T-helper 2 cell treated with Interferon-gamma antibody and Interleukin-4, amounts not matched to agents 100 ng/mL and 5 ng/mL, for 36 hours (primary cell): ENCODE data around the gene LRBA. TPM values are rescaled to one million over a fixed set of nuclear protein-coding genes. Genes with fewer than 3 reads are reported as not detected.

Source experiments
- intact Hi-C: fragments of 100-400 bp; cut with micrococcal nuclease; formaldehyde crosslinking; loops from one replicate; pipeline ENCODE4 v1.15.1; 2023
- total RNA-seq: library from RNA; stranded (reverse); gene quantifications from 2 replicates; pipeline ENCODE4 v1.2.3, GENCODE V29; 2022

The LRBA gene
- total RNA-seq, 1 donor from 2014 or later = 42.4 TPM

DNA sequence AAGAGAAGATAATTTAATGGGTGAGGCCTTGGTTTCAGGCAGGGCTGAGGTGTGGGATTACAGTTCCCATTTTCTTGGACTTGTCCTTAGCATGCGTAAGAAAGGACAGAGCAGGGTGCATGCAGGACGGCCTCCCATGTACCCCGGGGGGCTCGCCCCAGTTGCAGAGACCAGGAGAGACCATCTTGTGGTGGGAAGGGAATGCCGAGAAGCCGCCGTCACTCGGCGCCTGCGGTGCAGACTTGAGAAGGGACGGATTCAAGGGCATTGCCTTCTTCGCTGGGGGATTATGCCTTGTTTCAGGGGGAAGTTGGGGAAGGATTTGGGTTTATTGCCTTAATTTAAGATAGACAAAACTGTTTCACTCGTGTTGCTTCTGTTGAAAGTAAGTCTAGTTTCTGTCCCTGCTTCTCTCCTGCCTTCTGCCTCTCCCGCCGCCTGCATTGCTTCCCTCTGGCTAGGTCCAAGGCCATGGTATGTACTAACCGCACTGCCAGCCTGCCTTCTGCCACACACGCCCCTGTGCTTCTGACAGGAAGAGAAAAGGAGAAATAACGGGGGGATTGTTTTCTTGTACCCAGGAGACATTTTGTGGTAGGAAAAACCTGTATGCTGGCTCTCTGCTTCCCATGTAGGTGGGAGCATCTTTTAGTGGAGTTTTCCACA, 761.0 kb downstream of the LRBA start:
- intact Hi-C loops = no loop called here

DNA sequence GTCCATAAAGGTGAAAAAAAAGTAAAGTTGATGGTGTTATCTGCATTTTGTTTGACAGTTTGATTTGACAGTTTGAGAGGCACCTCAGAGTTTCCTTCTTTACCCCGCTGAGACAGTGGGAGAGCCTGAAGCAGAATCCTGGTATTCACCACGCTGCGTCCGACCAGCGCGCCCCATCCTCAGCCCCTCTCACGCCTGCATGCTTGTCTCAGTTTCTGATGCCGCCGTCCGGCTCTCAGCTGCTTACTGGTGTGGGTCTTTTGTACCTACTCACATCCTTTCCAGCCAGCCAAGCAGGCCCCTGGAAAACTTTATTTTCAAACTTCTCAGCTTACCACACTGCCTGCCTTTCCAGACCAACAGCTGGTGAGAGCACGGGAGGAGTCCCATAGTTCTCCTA, 761.7 kb downstream of the LRBA start:
- intact Hi-C loops = no loop called here

DNA sequence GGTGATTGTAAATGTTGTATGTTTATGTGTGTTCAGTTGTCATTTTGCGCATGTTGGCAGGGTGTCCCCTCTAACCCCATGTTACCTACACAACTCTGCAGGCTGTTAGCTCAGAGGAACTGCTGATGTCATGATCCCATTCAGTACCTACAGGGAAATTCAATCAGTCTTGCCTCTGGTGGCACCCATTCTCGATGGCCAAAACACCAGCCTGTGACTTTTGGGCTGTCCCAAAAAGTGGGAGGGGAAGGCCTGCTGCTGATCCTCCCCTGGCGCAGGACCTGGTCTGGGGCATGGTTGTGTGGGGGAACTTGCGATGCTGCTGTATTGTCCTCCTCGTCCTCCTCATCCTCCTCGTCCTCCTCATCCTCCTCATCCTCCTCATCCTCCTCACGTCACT, 762.3 kb downstream of the LRBA start:
- intact Hi-C loops = no loop called here

DNA sequence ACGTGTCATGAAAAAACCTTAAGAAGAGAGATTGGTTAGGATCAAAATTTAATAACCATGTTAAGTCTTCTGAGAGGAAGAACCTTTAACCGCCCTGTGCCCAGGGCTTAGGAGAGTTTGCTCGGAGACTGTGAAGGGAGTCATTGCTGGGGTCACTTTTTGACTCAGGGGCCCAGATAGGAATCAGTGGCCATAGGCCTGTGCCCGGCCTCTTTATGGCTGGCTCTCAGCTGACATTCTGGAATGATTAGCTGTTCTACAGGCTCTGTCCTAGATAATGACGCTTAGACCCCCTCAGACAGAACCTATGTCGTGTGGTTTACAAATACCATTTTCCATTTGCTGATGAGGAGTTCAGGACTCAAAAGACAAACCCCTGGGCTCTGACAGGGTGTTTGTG, 762.8 kb downstream of the LRBA start:
- intact Hi-C loops = no loop called here

DNA sequence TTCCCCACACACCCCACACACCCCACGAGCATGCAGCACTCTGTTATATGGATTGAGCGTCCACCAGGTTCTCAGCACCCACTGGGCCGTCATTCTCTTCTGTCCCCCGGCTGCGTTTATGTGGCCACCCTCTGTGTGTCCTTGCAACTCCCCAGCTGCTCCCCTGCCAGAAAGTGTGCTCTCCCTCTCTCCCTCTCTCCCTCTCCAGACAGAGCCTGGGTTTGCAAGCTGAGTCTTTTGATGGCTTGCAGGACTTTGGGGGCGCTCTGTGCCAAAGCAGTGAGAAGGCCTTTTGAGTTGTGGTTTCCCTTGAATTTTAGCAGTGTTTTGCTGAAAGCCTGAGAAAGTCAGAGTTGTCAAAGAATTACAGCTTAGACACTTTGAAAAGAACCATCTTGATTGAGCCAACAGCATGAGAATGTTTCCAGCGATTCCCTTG, 763.3 kb downstream of the LRBA start:
- intact Hi-C loops = no loop called here

DNA sequence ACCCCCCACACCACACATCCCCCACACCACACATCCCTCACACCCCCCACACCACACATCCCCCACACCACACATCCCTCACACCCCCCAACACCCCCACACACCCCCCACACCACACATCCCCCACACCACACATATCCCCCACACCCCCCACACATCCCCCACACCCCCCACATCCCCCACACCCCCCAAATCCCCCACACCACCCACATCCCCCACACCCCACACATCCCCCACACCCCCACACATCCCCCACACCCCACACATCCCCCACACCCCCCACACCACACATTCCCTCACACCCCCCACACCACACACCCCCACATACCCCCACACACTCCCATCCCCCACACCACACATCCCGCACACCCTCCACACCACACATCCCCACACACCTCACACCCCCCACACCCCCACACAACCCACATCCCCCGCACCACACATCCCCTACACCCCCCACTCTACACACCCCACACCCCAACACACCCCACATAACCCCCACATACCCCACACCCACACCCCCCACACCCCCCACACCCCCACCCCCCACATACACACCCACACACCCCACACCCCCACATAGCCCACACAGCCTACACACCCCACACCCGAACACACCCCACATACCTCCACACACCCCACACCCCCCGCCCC, 764.0 kb downstream of the LRBA start:
- intact Hi-C loops = no loop called here

DNA sequence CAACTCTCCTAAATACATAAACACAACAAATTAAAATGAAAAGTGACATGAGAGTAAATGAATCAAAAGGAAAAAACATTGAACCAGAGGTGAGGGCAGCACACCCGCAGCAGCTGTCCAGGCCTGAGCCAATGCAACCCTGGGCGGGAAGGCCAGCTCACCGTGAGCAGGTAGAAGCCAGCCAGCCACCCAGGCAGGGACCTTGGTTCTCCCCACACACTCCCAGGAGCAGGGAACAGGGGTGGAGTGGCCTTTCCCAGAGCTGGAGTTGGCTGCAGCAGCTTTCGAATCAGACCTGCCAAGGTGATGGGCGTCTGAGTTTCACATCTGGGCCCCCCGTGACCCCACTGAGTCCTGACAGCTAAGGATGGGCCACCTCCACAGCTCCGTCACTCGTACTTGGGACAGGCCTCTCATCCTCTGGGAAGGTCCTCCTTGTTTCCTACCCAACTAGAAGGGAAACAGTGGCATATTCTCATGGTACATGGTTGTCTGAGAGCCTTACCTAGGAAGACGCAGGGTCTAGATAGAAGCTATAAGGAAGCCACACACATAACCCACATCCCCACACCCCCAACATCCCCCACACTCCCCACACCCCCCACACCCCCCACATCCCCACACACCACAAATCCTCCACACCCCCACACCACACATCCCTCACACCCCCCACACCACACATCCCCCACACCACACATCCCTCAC, 764.6 kb downstream of the LRBA start:
- intact Hi-C loops = no loop called here

DNA sequence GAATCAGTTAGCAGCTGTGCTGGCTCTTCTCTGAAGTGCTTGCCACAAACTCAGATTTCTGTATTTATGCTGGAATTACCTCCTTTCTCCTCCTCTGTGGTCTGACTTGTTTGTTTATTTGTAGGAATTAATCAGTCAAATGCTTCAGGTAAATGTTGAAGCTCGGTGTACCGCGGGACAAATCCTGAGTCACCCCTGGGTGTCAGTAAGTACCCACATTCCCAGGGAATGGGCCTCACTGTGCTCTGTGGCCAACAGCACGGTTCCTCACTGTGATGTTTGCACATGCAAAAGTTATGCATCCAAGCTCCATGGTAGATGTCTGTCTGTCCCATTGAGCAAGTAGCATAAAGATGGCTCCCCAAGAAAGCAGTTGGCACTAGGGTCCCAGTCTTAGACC, 766.9 kb downstream of the LRBA start:
- intact Hi-C loops = no loop called here

DNA sequence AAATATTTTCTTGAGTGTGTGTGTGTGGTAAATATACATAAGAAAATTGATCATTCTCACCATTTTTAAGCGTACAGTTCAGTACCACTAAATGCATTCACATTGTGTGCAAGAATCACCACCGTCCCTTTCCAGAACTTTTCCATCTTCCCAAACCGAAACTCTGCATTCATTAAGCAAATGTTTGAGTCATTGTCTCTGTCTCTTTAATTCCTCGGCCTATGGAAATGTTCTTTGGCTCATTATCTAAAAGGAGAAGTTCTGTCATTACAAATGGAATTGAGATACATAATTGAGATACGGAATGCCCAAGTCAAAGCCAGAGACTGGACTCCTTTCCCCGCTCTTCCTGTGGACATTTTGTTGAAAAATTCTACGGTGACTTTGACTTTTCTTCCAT, 767.9 kb downstream of the LRBA start:
- intact Hi-C loops = no loop called here

DNA sequence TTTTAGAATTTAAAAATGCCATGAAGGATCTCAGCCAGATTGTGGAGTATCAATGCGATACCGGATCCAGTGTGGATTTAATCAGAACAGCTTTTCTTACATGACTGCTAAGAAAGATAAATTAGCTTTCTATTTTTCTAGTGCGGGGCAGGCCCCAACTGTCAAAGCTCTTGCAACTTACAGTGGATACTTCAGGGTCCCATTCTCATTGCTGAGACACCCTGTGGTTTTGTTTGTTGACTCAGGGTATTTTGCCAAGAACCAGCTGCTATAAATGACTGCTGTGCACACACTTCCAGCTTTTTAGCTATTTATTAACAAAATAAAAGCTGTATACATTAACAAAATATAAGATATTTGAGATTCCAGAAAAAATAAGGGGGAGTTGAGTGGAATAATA, 770.5 kb downstream of the LRBA start:
- intact Hi-C loops = loop anchor here (5.0 kb wide), 1 partner anchor 623 kb away; no protein-coding TSS in a partner anchor

DNA sequence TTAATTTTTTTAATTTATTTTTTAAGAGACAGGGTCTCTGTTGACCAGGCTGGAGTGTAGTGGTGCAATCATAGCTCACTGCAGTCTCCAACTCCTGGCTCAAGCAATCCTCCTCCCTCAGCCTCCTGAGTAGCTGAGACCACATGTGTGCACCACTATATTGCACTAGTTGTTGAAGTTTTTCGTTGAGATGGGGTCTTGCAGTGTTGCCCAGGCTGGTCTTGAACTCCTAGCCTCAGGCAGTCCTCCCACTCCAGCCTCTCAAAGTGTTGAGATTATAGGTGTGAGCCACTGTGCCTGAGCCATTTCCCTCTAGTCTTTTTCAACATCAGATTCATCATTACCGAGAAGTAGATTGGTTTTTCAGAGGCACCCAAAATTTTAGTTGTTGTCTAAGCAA, 771.2 kb downstream of the LRBA start:
- intact Hi-C loops = loop anchor here (1.0 to 5.0 kb wide), 2 partner anchors 263 to 623 kb away; no protein-coding TSS in a partner anchor

DNA sequence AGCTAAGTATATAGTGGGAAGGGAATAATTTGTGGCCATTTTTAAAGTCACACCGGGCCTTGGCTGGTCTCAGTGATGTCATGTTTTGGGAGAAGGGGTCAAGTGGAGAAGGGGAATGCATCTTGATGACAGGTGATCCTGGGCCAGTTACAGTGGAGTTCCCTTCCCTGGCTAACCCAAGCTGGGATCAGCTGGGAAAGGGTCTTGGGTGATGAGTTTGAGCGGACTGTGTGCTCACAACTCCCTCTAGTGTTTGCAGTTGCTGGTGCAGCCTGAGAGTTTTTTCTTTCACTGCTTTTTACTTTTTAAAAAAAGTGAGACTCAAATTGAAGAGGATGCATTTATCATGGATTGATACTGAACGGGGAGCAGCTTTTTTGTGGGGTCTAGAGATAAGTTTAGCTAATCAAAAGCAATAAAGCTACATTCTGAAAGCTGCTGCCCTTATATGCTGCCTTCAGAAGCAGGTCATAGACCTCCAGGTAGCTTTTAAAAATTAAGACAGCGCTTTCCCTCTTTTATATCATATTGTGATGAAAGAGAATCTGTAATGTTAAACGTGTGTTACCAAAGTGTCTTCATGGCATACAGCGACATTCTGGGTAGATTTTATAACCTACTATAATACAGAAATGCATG, 772.1 kb downstream of the LRBA start:
- intact Hi-C loops = loop anchor here (1.0 to 5.0 kb wide), 2 partner anchors 262 to 624 kb away; no protein-coding TSS in a partner anchor

DNA sequence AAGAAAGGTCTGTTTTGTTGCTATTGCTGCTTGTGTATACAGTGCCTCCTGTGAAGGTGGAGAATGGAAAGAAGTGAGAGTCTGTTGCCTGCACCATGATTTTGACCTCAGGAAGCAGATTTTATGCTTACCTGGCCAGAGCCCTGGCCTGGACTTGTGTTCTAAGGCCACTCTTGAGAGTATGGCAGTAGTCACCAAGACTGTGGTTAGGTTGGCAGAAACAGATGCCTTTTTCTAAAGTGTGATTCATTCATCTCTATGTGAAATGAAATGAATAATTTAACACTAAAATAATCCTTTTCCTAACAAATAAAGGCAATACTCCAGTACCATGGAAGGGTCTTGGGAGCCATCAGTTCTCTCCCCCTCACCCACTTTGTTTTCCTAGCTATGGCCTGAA, 775.1 kb downstream of the LRBA start:
- intact Hi-C loops = loop anchor here (5.0 kb wide), 1 partner anchor 627 kb away; no protein-coding TSS in a partner anchor

DNA sequence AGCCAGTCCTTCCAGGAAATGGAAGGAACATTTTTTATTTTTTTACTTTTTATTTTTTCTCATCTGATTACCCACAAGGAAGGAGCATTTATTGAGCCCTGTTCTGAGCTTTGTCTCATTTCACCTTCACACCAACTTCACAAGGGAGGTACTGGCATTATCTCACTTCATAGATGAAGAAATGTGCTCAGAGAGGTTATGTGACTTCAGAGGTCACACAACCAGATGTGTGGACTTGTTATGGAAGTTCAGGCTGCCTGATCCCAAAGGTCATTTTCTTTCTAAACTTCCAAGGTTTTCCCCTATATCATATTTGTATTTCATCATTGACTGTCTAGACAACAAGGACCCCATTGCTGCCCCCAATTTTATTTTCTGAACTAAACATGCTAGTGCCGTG, 776.5 kb downstream of the LRBA start:
- intact Hi-C loops = no loop called here

DNA sequence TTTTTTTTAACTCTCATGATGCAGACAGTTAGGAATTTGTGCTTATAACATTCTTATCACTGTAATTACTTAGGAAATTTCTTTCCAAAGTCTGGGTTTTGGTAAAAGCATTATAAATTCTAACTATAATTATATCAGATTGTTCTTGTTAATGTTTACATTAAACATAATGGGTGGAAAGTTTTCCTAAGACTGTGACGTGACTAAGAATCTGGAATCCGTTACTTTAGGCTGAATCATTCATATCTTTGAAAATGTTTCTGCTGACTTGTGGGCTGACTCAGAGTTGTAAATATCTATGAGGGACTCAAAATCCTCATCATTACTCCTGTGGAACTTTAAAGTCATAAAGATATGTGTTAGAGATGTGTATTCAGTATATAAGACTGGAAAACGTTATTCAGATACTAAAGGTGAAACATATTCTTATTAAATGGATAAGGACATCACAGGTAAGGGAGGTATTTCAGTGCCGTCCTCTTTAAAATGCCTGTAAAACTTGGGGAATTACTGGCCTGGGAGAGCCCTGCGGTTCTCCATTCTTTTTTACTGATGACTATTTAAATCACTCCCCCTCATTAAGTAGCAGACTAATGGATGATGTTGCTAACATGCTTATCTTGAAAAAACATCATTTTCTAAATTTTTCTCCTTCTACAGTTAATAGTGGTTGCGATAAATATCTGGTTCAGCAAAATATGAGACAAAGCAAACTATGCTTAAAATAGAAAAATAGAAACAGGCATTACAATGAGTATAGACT, 777.8 kb downstream of the LRBA start:
- intact Hi-C loops = no loop called here

DNA sequence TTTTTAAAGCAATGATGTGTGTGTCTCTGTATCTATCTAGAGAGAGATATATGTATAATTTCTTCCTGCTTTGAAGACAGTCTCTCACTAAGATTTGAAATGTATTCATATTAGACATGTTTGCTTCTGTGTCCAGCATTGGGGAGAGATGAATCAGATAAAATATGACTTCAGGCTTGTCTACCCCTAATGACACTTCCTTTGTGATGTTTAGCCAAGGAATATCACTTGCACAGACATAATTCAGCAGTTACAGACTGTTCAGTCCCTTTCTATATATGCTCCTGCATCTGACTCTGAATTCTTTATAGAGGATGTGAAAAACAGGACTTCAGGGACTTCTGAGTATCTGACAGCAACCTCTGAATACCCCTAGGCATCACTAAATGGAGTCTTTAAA, 778.5 kb downstream of the LRBA start:
- intact Hi-C loops = no loop called here

DNA sequence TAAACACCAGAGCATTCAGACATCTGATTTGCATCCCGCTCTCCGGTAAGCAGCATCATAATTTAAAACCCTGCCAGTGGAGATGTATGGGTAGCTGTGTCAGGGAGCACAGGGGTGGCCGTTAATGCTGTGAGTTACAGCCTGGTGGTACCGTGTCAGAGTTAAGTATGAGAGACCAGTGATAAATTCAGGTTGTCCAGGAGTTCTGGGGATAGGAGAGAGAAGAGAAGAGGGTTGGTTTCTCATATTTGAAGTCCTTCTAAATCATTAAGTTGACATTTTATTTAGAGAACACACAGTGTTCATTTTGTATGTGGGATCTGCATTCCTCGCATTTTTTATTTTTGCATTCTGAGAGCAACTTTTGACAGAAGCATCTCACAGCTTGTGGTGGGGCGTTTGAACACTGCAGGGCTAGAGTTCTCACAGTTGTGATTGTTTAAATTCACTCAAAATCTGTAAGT, 779.2 kb downstream of the LRBA start:
- intact Hi-C loops = no loop called here

DNA sequence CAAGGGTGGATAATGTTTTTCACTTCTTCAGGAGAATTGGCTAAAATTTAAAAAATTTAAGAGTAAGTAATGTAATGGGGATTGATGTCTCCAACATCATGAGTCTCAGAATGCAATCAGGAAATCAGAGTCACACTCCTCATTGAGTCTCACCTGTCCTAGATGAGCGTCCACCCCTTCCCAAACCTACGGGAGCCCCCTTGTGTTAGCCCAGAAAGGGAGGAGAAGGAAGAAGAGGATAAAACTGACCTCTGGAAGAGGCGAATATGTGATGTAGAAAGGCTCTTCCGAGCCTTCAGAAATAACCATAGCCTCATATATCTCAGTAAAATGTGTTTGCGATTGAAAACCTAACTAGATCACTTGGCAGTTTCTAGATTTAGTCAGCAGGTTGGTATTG, 779.8 kb downstream of the LRBA start:
- intact Hi-C loops = no loop called here

DNA sequence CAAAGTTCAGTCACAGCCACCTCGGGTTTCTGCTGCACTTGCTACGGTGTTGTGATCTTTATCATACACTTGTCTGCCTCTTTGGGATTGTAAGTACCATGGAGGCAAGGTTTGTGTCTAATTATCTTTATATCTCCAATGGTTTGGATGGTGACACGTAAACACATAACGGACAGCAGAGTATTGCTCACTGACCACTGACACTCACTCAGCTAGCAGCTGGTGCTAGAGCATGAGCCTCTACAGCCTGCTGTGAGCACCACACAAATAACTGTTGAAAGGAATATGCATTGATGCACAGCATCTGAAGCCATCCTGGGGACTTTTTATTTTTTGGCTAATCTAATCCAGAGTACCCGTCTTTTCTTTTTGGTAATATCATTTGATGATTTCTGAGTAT, 780.8 kb downstream of the LRBA start:
- intact Hi-C loops = no loop called here

DNA sequence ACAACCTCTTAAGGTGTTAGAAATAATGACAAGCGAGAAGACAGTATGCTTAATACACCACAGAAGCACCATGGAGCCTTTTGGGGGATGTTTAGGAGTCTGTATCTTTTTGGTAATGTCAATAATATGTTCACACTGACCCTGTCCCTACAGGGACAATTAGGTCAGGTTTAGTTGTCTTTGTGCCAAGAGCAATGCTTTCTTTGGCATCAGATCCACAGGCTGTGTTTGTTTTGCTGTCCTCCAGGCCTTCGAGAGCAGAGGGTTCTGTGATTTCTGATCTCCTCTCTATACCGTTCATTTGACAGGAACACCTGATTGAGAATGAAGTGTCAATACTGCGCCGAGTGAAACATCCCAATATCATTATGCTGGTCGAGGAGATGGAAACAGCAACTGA, 783.1 kb downstream of the LRBA start:
- intact Hi-C loops = no loop called here
